Measurements from ENCODE around the gene RBM47.

GRCh38 chr4:40596522-40596921 lies 33.1 kb downstream of the RBM47 start:
- TF ChIP-seq, protein P1, sequence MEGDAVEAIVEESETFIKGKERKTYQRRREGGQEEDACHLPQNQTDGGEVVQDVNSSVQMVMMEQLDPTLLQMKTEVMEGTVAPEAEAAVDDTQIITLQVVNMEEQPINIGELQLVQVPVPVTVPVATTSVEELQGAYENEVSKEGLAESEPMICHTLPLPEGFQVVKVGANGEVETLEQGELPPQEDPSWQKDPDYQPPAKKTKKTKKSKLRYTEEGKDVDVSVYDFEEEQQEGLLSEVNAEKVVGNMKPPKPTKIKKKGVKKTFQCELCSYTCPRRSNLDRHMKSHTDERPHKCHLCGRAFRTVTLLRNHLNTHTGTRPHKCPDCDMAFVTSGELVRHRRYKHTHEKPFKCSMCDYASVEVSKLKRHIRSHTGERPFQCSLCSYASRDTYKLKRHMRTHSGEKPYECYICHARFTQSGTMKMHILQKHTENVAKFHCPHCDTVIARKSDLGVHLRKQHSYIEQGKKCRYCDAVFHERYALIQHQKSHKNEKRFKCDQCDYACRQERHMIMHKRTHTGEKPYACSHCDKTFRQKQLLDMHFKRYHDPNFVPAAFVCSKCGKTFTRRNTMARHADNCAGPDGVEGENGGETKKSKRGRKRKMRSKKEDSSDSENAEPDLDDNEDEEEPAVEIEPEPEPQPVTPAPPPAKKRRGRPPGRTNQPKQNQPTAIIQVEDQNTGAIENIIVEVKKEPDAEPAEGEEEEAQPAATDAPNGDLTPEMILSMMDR (IDR thresholded peaks at IDR 0.05), result no peak
- no peak for TF ChIP-seq ZFX (IDR thresholded peaks at IDR 0.05; ENCODE audit: borderline replicate concordance)
